COLO668 (cell line): Measurements from ENCODE around the gene AKIRIN1.
"Not testable (repeated sequence)": the region's sequence is repeated elsewhere in the genome, so short reads cannot be mapped to it uniquely, and the experiment has no call there.

Source experiments
- DNase-seq: peaks from one replicate; lab custom pipeline; 2025; ENCODE audit not compliant: unreplicated experiment; lab: John Stamatoyannopoulos, UW

AKIRIN1 gene

GRCh38 chr1:39036678-39037077 is 45.6 kb downstream of the AKIRIN1 start:
- DNase-seq = no peak

- no peak for DNase-seq
These were observed 52.4 kb downstream of the AKIRIN1 start for GRCh38 chr1:39043513-39043912.

- DNase-seq = no peak
These were observed 53.7 kb downstream of the AKIRIN1 start for GRCh38 chr1:39044762-39045161.

- no peak for DNase-seq
These were observed 54.2 kb downstream of the AKIRIN1 start for GRCh38 chr1:39045231-39045630.

- DNase-seq = no peak
These were observed 55.6 kb downstream of the AKIRIN1 start for GRCh38 chr1:39046613-39047210.

GRCh38 chr1:39047374-39048229 is 56.5 kb downstream of the AKIRIN1 start:
- no peak for DNase-seq

- DNase-seq = no peak
These were observed 57.8 kb downstream of the AKIRIN1 start for GRCh38 chr1:39048745-39049370.

- DNase-seq = no peak
These were observed 58.9 kb downstream of the AKIRIN1 start for GRCh38 chr1:39050001-39050400.

- DNase-seq = not testable (repeated sequence)
These were observed 60.2 kb downstream of the AKIRIN1 start for GRCh38 chr1:39051193-39051850.

- DNase-seq = no peak
These were observed 60.9 kb downstream of the AKIRIN1 start for GRCh38 chr1:39051956-39052355.

- not testable (repeated sequence) for DNase-seq
These were observed 64.2 kb downstream of the AKIRIN1 start for GRCh38 chr1:39055213-39055710.
